Central memory CD4-positive, alpha-beta T cell (primary cell): ENCODE measurements around the gene SPAAR.
A peak's percentile ranks its signal among the peaks of the same experiment; 100 is the strongest.
"Not testable (repeated sequence)": the region's sequence is repeated elsewhere in the genome, so short reads cannot be mapped to it uniquely, and the experiment has no call there.

Experiments used
- DNase-seq: peaks from one replicate; pipeline ENCODE4 v3.0.0; 2022

SPAAR gene

GRCh38 chr9:35923927-35924763, 14.9 kb downstream of the SPAAR start:
- DNase-seq: no peak

DNA sequence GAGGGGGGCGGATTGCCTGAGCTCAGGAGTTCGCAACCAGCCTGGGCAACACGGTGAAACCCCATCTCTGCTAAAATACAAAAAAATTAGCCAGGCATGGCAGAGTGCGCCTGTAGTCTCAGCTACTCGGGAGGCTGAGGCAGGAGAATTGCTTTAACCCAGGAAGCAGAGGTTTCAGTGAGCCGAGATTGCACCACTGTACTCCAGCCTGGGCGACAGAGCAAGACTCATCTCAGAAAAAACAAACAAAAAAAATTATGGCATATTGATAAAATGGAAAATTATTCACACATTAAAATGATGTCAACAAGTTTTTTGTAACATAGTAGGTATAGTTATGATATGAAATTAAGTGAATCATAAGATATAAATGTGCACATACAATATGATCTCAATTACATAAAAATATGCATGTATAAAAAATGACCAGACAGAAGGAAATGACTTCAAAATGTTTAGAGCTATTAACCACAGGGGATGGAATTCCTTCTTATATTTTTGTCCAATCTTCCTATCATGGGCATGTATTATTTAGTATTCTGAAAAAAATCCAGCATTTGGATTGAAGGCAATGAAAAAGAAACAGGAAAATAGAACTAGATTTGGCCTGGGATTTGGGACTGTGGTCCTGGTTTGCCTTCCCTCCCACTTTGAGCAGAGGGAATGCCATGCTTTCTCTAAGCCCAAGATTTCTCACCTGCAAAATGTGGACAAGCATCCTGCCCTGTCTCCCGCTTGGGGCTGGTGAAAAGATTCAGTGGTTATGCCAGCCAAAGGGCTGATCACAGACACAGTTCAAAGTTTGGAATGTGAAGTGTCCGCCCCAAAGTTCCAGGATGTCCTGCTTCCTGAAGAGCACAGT, 19.5 kb downstream of the SPAAR start:
- DNase-seq: no peak

GRCh38 chr9:35929453-35929718, 20.1 kb downstream of the SPAAR start:
- DNase-seq: no peak

DNA sequence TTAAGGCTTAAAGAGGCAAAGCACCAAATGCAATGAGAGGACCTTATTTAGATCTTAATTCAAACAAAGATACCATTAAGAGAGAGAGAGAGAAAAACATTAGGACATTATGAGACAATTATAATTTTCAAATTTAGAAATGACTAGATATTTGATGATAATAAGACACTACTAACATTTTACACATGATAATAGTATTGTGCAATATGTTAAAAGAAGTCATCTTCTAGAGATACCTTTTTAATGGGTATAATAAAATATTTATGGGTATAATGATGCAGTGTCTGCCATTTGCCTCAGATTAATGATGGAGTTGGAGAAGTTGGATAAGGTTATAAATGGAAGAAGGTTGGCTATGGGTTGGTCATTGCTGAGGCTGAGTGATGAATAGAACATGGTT, 21.2 kb downstream of the SPAAR start:
- DNase-seq: no peak

- DNase-seq: no peak
Measured at GRCh38 chr9:35930989-35931388, 21.7 kb downstream of the SPAAR start.

DNA sequence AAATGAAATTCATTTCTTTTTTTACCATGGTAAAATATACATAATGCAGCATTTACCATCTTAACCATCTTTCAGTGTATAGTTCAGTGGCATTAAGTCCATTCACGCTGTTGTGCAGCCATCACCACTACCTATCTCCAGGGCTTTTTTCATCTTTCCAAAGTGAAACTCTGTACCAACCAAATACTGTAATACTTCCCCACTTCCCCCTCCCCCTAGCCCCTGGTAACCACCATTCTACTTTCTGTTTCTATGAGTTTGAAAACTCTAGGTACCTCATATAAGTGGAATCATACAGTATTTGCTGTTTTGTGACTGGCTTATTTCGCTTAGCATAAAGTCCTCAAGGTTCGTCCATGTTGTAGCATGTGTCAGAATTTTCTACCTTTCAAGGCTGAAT, 23.4 kb downstream of the SPAAR start:
- DNase-seq: no peak

DNA sequence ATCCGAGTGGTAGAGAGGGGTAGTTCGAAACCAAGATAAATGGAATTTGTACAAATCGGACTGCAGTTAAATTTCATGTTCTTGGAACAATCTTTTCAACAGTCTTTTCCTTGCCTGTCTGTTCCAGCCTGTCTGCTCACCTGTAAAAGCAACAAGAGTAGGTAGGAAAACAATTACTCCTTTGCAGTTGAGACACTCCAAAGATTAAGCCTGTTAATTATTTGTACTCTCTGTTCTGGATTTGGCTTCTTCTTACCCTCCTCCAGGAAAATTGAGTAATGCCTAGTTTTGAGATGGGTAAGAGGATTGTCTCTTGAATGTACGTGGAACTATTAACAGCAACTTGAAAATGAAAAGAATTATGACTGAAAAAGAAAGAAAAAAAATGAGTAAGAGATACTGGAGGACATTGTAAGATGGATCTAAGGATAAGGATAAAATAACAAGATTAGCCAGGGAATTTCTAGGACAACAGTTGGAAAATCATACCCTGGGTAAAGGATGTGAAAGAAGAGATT, 24.3 kb downstream of the SPAAR start:
- no peak for DNase-seq

GRCh38 chr9:35934069-35934468, 24.8 kb downstream of the SPAAR start:
- not testable (repeated sequence) for DNase-seq

GRCh38 chr9:35935261-35935660, 26.0 kb downstream of the SPAAR start:
- no peak for DNase-seq

- no peak for DNase-seq
Measured at GRCh38 chr9:35935755-35936509, 26.6 kb downstream of the SPAAR start.

DNA sequence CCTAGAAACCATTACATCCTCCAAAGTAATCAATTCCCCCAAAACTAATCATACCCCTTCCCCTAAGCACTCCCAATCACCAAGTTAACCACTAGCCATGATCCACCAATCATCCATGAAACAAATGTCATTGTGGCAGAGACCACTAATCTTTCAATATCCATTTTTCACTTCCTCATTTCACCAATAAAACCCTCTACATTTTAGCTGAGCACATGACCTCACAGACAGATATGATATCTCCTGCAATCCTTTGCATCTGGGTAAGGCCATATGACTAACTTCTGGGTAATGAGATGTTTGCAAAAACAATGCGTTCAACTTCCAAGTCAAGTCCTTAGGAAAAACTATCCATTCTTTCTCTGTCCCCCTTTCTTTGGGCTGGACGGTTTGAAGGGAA, 27.9 kb downstream of the SPAAR start:
- DNase-seq: no peak

DNA sequence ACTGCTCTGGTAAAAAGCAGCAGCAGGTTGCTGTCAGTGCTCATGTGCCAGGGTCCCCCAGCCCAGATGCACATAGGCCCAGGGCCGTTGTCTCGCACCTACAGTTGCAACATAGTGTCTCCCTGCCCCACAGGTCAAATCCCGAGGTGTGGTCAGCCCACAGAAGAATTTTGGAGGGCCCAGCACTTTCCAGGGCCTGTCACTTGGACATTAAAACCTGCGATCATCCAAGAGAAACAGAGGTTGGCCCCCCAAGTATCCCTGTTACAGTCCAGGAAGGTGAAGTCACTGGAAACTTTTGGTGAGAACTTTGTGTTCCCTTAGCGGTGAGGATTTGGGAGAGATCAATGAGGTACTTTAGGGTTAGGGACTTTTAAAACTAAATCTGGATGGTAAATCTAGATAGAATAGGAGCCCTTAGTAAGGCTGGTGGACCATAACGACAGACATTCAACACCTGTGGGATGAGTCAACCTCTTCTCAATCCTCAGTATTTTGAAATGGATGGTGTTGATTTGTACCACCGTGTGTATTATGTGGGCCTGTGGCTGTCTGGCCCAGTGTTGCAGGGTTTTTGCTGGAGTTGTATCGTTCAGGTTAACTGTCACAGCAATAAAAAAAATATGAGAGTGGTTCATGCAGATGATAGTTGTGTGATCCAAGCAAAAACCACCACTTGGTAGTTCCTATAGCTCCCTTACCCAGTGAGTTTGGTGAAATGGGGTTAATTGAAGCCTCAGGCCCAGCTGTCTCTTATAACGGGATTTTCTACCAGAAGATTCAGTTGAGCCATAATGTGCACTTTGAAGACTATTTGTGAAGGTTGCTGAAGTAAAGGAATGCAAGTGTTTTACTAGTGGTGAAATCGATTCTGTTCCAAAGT, 29.4 kb downstream of the SPAAR start:
- DNase-seq: no peak

DNA sequence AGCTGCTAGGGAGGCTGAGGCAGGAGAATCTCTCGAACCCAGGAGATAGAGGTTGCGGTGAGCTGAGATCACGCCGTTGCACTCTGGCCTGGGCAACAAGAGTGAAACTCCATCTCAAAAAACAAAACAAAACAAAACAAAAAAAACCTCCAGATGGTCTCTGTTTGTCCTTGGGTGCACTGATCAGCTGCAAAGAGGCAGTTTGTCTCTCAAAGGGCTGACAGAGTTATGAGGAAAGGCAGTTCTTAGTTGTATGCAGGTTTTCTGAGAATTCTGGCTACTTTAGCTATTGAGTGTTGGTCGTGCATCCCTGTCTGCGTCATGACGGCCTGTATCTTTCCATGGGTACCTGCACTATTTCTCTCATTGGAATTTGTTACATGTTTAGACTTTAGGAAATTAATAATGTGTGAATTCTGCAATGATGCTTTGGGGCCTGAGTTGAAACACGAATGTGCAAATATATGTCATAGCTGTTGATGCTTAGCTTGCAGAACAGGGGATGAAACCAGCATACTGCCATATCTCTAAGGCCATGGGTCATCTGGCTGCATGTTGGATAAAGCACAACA, 30.5 kb downstream of the SPAAR start:
- no peak for DNase-seq

- DNase-seq: peak; percentile 62
Measured at GRCh38 chr9:35940458-35941407, 31.4 kb downstream of the SPAAR start.

- DNase-seq: no peak
Measured at GRCh38 chr9:35942286-35942685, 33.0 kb downstream of the SPAAR start.

DNA sequence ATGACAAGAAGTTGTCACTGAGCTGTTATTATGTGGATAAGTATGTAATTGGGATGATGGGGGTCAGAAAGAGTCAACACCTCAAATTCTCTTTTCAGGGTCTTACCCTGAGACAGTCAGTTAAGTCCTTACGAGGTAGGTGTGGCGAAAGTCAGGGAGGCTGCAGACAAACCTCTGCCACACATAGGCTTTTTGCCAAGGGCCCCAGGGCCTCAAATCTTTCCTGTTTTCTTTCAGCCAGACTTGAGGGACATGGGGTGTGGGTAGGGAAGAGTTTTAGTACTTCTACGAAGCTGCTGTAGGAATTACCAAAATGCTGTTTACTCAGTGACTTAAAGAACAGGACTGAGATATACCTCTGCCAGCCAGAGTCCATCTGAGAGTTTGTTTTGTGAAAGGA, 34.9 kb downstream of the SPAAR start:
- no peak for DNase-seq

DNA sequence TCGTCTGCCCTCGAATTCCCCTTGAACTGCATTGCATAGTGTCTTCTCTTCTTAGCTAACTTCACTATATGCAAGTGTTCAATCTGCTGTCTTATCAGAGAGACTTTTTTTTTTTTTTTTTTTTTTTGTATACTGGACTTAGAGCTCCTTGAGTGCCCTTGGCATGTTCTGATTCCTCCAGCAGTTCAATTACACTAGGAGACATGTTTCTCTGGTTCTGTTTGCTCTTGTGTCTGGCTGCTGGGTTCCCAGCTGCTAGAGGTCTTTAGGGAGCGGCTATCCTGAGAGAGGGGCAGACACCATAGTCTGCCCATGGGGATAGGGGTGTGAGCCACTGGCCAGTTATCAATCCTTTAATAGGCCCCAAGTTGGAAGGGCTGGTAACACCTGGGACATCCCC, 35.6 kb downstream of the SPAAR start:
- no peak for DNase-seq

GRCh38 chr9:35945341-35946018, 36.2 kb downstream of the SPAAR start:
- peak; percentile 41 for DNase-seq

DNA sequence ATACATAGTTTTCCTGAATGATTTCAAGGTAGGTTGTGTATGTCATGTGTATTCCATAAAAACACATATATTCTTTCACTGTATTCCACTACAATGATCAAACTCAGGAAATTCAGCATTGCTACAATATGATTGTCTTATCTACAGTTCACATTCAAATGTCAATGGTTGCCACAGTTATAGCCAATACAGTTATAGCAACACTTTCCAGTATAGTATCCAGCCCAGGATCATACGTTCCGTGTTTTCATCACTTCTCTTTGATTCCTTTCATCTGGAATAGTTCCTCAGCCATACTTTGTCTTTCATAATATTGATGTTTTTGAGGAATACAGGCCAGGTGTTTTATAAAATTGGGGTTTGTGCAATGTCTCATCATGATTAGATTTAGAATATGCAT, 39.2 kb downstream of the SPAAR start:
- no peak for DNase-seq

DNA sequence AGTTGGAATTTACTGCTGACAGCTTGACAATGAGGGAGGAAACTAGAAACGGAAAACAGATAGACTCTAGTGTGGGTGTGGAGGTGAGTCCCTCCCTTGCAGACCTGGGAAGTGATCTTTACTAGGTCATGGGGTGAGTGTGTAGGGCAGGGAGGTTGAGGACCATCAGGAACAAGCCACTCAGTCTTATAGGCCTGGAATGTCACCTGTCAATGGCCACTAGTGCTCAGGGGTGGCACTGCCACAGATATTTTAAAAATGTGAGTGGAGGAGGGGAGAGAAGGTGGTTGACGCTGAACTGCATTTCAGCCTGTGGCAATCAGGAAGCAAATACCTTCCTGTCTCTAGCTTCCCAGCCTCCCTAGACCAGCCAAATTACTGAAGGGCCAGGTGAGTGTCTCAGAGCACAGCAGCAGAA, 39.6 kb downstream of the SPAAR start:
- DNase-seq: no peak
